ENCODE data around the gene KCTD10. TPM values are rescaled to one million over a fixed set of nuclear protein-coding genes. Genes with fewer than 3 reads are reported as not detected.

The KCTD10 gene
- total RNA-seq, 1 experiment from 2014 or later, result 71.3 TPM

DNA sequence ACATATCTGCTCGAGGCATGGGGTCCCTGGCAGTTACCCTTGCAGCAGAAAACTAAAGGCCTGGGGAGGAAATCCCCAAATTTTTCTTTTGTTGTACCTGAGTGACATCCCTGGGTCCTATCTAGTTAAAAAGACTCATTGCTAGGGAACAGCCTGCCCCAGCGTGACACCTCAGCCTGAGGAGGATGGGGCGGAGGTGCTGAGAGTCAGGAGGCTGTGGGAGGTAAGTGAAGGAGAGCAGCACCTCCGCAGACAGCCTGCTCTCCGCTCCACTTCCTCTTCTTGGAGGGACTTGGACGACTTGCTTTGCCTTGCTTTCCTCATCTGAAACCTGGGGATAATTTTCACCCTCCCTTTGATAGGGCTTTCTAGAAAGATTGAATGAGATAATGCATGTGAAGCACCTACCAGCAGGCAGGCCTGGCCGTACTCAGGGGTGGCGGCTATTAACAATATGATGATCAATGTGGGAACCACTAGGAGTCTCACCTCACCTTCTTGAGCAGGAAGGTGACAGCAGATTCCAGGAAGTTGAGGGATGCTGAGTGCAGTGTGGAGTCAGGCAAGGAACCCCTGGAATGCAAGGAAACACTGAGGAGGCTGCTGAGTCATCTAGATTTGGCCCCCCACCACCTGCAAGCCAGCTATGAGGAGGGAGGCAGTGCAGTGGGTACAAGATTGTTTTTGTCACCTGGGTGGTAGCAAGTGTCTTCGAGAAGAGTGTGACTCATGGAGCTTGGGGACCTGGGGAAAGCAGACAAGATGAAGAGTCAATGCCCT, 23.5 kb upstream of the KCTD10 start:
- no peaks in the 10 kb centered on the region for H4K20me1 ChIP-seq (ENCODE audit: control insufficient read depth, insufficient read depth, insufficient read length)
- H3K23me2 ChIP-seq (ENCODE audit: insufficient read length, low read depth, low read length, poor library complexity, severe bottlenecking), result no peaks in the 10 kb centered on the region
- no peak overlapping the region for H3K4me2 ChIP-seq (ENCODE audit: insufficient read depth, insufficient read length, low read length)
- H3K36me3 Mint-ChIP-seq (ENCODE audit: insufficient read depth in 1 of 3, low read depth in 3 of 3), result peaks cover 15 to 69% (median 58%) of the 10 kb centered on the region in 3 experiments; a peak in 6 of 7 replicates
- H3K9ac ChIP-seq (ENCODE audit: extremely low read depth, insufficient read length, low read length), result no peak overlapping the region
- no peak overlapping the region for H2BK5ac ChIP-seq (ENCODE audit: insufficient read length, low read length)
- no peak overlapping the region for H3K4ac ChIP-seq (ENCODE audit: low read depth, low read length)
- H4K91ac ChIP-seq (ENCODE audit: insufficient read length, low read depth, low read length), result no peak overlapping the region
- no peak overlapping the region for H3K27ac ChIP-seq (ENCODE audit: insufficient read length, low read depth, low read length)
- H3K79me1 ChIP-seq (ENCODE audit: insufficient read depth, low read depth, low read length, poor library complexity, severe bottlenecking), result no peaks in the 10 kb centered on the region
- H3K56ac ChIP-seq (ENCODE audit: insufficient read length, low read depth, low read length), result no peak overlapping the region
- no peak overlapping the region for H2BK120ac ChIP-seq (ENCODE audit: low read depth, low read length, poor library complexity, severe bottlenecking)
- no peak overlapping the region for H2AFZ ChIP-seq (ENCODE audit: low read length)
- H3K18ac ChIP-seq (ENCODE audit: insufficient read length, low read depth, low read length), result no peak overlapping the region
- no peak overlapping the region for H4K5ac ChIP-seq (ENCODE audit: insufficient read length, low read depth, low read length)
- peaks cover 4% of the 10 kb centered on the region in 2 experiments for H3K9me3 Mint-ChIP-seq
- H3K14ac ChIP-seq (ENCODE audit: insufficient read depth, low read length), result no peak overlapping the region
- H3K9me3 ChIP-seq (ENCODE audit: control insufficient read depth, low read depth, low read length), result no peaks in the 10 kb centered on the region
- no peak overlapping the region for H2BK12ac ChIP-seq (ENCODE audit: insufficient read length, low read depth, low read length)
- peak overlapping the region in 1 of 3 experiments; percentile 69; a peak in 2 of 7 replicates for H3K27ac Mint-ChIP-seq
- no peak overlapping the region for H3T11ph ChIP-seq (ENCODE audit: low read length)
- no peak overlapping the region for H3K23ac ChIP-seq (ENCODE audit: insufficient read length, low read depth, low read length)
- no peaks in the 10 kb centered on the region for H3K4me1 ChIP-seq (ENCODE audit: insufficient read depth, low read length)
- WGBS (ENCODE audit: extremely low coverage, insufficient read length, low lambda C conversion rate), result no CpG with 5 or more reads among the region's 9 CpGs
- no peaks in the 10 kb centered on the region for H3K79me2 ChIP-seq (ENCODE audit: insufficient read depth, low read length)
- no peak overlapping the region for H2BK15ac ChIP-seq (ENCODE audit: low read depth, low read length)
- DNase-seq, result no peak
- H3K4me3 Mint-ChIP-seq, result no peak overlapping the region
- H3K27me3 Mint-ChIP-seq (ENCODE audit: low read depth), result no peaks in the 10 kb centered on the region
- TF ChIP-seq, protein P1, sequence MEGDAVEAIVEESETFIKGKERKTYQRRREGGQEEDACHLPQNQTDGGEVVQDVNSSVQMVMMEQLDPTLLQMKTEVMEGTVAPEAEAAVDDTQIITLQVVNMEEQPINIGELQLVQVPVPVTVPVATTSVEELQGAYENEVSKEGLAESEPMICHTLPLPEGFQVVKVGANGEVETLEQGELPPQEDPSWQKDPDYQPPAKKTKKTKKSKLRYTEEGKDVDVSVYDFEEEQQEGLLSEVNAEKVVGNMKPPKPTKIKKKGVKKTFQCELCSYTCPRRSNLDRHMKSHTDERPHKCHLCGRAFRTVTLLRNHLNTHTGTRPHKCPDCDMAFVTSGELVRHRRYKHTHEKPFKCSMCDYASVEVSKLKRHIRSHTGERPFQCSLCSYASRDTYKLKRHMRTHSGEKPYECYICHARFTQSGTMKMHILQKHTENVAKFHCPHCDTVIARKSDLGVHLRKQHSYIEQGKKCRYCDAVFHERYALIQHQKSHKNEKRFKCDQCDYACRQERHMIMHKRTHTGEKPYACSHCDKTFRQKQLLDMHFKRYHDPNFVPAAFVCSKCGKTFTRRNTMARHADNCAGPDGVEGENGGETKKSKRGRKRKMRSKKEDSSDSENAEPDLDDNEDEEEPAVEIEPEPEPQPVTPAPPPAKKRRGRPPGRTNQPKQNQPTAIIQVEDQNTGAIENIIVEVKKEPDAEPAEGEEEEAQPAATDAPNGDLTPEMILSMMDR (conservative IDR thresholded peaks at IDR 0.05), result no peak
- H4K8ac ChIP-seq (replicated peaks; ENCODE audit: insufficient read length, low read depth, low read length), result no peak overlapping the region
- no peak overlapping the region for H2AK5ac ChIP-seq (ENCODE audit: insufficient read length, low read length)
- 0 out of 4 replicates have a peak, but pooled peaks cover 0 to 2% of the 10 kb centered on the region in 2 experiments for H3K4me1 Mint-ChIP-seq
- no peaks in the 10 kb centered on the region for H3K27me3 ChIP-seq (ENCODE audit: insufficient read depth, low read length)
- H2BK20ac ChIP-seq (ENCODE audit: low read depth, low read length, poor library complexity, severe bottlenecking), result no peak overlapping the region
